Measurements from ENCODE around the gene IFNL4.
"Not testable (repeated sequence)": the region's sequence is repeated elsewhere in the genome, so short reads cannot be mapped to it uniquely, and the experiment has no call there.

The IFNL4 gene

DNA sequence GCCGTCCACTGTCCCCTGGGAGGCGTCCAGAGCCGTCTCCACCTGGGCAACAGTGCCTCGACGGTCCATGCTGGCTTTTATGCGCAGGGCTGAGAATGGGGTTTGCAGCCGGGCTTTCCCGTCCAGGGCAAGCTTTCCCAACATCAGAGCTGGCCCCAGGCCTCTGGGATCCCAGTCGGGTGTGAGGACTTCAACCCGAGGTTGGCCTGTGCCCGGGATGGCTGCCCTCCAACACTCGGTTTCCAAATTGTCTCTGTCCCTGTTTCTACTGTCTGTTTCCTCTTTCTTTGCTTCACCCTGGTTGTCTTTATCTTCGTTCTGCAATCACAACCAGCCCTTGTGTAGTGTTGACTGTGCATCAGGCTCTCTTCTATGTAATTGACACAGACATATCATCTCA, at the start of gene IFNL4:
Gene IFNL4, minus strand, starts transcription at position 51 of the 400 bp plus-strand sequence.
- no peak for DNase-seq

DNA sequence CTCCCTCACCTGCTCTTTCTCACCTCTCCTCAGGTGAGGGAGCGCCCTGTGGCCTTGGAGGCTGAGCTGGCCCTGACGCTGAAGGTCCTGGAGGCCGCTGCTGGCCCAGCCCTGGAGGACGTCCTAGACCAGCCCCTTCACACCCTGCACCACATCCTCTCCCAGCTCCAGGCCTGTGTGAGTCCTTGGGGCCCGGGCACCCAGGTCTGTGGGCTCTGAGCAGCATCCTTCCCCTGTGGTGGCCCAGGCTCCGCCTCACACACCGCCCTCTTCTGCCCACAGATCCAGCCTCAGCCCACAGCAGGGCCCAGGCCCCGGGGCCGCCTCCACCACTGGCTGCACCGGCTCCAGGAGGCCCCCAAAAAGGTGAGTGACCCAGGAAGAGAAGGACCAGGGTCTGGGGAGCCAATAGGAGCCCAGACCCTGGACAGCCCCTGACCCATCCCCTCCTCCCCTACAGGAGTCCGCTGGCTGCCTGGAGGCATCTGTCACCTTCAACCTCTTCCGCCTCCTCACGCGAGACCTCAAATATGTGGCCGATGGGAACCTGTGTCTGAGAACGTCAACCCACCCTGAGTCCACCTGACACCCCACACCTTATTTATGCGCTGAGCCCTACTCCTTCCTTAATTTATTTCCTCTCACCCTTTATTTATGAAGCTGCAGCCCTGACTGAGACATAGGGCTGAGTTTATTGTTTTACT, 49.4 kb upstream of the IFNL4 start:
- DNase-seq: no peak

DNA sequence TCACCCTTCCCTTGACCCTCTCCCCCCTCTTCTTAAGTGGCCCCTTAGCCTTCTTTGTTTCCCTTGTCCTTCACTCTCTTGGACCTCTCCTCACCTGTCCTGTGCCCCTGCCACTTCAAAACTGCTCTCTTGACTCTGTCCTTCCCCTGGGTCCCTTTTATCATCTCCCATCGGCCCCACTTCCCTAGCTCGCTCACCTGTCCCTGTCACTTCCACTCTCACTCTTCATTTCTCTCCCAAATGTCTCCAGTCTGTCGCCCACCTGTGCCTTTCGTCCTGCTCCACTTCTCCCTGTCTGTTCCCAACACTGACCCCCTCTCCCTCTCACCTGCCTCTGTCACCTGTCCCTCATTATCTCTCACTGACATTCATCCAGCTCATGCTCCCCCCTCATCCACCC, 48.2 kb upstream of the IFNL4 start:
- DNase-seq: no peak

DNA sequence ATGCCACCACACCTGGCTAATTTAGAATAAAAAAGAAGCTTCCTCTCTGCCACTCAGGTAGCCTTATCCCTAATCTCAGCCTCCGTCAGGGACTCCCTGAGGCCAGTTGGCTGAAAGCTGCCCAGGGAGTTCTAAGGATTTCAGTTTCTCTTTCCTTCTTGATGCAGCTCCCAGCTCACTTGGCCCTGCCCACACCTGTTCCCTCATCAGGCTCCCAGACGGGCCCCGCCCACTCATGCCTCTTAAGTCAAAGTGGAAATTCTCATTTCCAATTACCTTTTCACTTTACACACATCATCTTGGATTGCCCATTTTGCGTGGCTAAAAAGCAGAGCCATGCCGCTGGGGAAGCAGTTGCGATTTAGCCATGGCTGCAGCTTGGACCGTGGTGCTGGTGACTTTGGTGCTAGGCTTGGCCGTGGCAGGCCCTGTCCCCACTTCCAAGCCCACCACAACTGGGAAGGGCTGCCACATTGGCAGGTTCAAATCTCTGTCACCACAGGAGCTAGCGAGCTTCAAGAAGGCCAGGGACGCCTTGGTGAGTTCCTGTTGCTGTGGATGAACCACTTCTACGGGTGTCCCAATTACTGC, 47.5 kb upstream of the IFNL4 start, which contains the start of gene IFNL1:
Gene IFNL1, plus strand, starts transcription at position 353 of the 591 bp plus-strand sequence. Its CDS starts 15 bp downstream, at position 368.
- no peak for DNase-seq

DNA sequence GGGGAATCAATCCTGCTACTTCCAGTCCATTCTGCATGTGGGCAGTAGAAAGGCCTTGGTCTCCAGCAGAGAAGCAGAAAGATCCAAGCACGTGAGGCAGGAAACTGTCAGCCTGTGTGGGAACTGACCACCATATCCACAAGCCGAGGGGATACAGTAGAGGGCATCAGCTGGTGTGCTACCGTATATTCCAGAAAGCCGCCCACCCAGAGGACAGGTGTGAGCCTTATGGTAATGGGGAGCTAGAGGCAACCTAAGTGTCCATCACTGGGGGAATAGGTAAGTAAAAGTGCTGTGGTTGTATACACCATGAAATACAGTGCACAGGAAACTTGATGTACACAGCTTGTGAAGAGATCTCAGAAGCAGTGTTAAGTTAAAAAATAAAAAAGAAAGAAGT, 44.7 kb upstream of the IFNL4 start:
- no peak for DNase-seq

DNA sequence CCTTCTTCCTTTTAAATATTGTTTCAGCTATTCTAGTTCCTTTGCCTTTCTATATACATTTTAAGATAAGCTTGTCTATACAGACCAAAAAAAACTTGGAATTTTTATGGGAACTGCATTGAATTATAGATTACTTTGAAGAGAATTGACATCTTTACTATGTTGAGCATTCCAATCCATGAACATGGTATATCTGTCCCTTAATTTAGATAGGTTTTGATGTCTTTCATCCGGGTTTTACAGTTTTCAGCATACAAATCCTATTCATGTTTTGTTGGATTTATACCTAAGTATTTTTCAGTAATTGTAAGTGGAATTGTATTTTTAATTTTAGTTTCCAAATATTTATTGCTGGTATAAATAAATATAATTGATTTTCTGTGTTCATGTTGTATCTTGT, 35.4 kb upstream of the IFNL4 start:
- DNase-seq: no peak

DNA sequence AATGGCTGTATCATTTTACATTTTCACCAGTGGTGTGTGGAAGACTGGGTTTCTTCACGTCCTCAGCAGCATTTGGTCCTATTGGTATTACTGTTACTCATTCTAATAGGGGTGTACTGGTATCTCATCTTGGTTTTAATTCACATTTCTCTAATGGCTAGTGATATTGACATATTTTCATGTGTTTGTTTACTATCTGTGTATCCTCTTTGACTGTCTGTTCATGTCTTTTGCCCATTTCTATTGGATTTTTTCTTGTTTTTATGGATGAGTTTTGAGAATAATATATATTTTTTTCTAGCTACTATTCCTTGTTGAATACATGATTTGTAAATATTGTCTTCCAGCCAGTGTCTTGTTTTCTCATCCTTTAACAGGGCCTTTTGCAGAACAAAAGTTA, 33.4 kb upstream of the IFNL4 start:
- DNase-seq: no peak

DNA sequence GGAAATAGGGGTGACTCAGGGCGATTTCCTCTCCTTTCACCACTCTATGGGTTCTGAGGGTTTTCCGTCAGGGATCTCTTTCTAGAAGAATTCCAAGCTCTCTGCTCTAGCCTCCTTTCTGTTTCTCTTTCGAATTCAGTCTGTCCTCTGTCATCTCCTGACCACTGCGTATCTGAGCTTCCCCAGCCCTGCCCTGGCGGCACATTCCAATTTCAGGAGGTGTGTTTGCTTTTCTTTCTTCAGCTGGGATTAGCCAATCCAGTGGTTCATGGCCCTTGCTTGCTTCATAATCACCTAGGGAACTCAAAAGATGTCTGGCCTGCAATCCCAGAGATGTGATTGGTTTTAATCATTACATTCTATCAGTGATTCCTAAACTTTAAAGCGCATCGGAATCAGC, 28.9 kb upstream of the IFNL4 start:
- DNase-seq: no peak

DNA sequence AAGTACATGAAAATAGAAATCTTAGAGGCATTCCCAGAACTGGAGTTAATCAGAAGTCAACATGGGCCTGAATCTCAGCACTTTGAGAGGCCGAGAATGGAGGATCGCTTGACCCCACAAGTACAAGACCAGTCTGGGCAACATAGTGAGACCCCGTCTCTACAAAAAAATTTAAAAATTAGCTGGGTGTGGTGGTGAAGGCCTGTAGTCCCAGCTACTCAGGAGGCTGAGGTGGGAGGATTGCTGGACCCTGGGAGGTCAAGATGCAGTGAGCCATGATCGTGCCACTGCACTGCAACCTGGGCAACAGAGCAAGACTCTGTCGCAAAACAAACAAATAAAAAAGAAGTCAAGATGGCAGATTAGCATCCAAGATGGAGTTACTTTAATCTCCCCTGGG, 28.1 kb upstream of the IFNL4 start:
- no peak for DNase-seq

DNA sequence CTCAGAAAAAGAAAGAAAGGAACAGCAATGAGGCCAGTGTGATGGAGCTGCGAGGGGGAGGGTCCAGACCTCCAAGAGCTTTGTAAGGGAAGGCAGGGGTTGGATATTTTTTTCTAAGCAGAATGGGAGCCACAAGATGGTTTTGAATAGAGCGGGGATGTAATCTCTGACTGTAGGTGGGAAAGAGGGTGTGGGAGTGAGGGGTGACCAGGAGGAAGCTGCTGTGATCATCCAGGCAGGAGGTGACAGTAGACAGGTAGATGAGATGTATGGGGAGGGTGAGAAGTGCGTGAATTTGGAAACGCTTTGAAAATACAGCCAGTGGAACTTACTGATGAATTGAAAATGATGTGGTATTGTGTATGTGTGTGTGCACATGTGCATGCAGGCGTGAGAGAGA, 26.9 kb upstream of the IFNL4 start:
- DNase-seq: no peak

DNA sequence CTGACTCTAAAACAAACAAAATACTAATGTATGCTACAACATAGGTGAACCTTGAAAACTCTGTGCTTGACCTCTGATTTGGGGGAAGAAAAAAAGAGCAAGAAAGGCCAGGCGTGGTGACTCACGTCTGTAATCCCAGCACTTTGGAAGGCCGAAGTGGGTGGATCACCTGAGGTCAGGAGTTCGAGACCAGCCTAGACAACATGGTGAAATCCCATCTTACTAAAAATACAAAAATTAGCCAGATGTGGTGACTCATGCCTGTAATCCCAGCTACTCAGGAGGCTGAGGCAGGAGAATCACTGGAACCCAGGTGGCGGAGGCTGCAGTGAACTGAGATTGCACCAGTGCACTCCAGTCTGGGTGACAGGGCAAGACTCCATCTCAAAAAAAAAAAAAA, 25.2 kb upstream of the IFNL4 start:
- DNase-seq: not testable (repeated sequence)

DNA sequence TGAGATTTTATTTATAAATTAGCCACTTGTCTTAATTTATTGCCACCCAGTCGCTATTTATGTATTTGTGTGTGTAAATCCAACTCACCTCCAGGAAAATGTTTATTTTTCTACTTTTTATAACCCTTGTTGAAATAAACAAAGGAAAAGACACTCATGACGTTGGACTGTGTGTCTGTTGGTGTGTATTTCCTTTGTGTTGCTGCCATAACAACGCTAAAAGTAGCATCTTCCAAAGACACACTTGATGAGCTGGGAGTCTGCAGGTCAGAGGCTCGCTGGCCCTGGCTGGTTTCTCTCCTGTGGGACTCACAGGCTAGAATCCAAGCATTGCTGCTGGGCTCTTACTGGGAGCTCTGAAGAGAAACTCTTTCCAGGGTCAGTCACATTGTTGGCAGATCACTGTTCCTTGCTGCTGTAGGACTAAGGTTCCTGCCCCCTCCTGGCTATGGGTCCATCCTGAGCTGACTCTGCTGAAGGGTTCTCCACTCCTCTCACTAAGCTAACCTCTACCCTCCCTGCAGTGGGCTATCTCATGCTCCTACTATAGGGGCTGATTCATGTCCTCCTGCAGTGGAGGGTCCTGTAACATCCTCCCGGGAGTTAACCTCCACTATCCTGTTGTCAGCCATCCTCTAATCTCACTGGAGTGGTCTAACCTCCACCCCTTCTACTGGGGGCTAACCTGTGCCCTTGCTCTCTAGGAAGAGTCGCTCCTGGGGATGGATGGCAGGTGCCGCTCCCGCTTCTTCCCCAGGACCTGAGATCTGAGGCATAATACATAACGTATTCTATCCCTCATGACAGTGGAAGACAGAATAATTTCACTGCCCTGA, 21.6 kb upstream of the IFNL4 start:
- DNase-seq: no peak

DNA sequence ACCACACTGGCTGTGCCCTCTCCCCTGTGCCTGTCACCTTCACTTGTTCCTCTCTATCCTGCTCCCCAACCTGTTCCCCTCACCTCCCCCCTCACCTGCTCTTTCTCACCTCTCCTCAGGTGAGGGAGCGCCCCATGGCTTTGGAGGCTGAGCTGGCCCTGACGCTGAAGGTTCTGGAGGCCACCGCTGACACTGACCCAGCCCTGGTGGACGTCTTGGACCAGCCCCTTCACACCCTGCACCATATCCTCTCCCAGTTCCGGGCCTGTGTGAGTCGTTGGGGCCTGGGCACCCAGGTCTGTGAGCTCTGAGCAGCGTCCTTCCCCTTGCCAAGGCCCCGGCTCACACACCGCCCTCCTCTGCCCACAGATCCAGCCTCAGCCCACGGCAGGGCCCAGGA, 20.7 kb upstream of the IFNL4 start:
- not testable (repeated sequence) for DNase-seq

DNA sequence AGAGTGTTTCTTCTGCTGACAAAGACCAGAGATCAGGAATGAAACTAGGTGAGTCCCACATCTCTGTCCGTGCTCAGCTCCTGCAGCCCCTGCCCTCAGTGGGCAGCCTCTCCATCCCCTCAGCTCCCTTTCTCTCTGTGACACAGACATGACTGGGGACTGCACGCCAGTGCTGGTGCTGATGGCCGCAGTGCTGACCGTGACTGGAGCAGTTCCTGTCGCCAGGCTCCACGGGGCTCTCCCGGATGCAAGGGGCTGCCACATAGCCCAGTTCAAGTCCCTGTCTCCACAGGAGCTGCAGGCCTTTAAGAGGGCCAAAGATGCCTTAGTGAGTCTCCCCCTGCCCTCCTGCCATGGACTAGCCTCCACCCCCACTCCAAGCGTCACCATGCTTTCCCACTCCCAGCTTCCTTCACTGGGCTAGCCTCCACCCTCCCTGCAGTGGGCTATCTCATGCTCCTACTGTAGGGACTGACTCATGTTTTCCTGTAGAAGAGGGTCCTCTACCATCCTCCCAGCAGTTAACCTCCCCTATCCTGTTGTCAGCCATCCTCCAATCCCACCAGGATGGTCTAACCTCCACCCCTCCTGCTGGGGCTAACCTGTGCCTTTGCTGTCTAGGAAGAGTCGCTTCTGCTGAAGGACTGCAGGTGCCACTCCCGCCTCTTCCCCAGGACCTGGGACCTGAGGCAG, 20.0 kb upstream of the IFNL4 start:
- not testable (repeated sequence) for DNase-seq

DNA sequence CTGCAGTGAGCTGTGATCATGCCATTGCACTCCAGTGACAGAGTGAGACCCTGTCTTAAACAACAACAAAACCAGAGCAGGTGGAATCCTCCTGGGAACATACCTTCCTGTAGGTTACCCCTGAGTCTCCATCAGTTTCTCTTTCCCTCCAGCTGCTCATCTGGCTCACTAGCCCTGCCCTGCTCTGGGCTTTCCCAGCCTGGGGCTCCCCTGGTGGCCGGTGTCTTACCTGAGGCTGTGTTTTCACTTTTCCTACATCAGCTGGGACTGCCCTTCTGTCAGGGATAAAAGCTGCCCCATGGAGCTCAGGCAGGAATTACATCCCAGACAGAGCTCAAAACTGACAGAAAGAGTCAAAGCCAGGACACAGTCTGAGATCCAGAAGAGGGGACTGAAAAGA, 19.4 kb upstream of the IFNL4 start, which contains the start of gene IFNL2:
Gene IFNL2, plus strand, starts transcription at position 312 of the 400 bp plus-strand sequence. CDS start 173 bp downstream, outside the sequence.
- DNase-seq: peak; percentile 67

DNA sequence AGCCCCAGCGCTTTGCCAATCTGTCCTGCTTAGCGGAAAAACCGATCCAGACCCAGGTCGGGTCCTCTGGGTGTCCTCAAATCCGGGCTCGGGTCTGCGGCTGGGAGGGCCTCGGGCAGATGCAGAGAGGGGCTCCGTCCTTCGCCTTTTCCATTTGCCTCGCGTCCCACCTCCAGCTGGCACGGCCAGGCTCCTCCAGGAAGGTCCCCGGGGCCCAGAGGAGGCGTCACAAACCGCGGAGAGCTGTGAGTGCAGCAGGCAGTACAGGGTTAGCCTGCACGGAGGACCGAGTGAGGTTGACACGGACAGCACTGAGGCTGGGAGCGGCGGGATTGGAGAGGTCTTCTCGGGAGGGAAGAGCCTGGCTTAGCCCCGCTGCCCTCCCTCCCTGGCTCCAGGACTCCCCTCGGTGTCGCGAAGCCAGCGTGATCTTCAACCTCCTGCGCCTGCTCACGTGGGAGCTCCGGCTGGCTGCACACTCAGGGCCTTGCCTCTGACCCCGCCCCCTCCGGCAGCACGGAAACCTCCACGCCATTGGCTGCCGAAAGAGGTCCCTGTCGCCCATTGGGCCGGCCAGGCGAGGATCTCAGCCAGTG, 16.8 kb upstream of the IFNL4 start:
- DNase-seq: no peak

DNA sequence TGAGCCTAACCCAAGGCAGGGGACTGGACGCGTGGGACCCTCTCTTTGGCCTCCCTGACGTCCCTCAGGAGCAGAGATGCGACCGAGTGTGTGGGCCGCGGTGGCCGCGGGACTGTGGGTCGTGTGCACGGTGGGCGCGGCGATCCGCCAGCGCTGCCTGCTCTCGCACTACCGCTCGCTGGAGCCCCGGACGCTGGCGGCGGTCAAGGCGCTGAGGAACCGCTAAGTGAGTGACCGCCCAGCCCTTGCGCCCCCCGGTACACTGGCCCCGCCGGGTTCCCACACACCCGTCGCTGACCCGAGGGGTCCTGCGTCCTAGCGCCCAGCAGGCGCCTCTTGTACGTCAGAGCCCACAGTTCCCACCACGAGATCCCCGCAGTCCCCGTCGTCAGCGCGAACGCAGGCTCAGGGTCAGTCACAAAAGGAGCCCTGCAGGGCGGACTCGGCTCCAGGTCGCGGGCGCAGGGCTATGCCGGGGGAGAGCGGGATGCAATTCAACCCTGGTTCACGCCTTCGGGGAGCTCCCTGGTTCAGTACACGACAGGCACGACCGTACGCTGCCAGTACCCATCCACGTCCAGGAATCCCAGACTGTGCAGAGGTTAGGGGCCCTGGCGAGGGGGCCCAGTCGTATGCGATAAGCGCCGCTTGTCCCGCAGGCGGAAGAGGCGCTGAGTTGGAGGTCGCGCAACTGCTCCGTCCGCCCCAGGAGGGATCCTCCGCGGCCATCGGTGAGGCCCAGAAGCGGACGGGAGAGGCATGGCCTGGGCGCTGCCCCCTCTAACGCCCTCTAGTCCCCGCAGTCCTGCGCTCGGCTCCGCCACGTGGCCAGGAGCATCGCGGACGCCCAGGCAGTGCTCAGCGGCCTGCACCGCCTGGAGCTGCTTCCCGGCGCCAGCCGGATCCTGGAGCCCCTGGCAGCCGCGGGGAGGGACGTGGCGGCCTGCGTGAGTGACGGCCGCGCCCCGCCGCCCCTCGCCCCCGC, 15.9 kb upstream of the IFNL4 start:
- DNase-seq: no peak

DNA sequence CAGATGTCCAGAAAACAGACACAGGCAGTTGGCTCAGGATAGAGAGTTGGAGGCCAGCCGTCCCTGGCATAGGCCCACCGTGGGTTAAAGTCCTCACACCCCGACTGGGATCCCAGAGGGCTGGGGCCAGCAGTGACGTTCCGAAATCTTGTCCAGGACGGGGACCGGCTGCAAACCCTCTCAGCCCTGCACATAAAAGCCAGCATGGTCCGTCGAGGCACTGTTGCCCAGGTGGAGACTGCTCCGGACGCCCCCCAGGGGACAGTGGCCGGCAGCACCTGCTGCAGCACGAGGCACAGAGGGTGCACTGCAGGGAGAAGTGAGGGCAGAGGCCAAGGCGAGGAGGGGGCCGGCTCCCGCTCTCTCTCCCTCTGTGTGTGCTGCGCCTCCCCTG, 15.3 kb upstream of the IFNL4 start:
- no peak for DNase-seq

DNA sequence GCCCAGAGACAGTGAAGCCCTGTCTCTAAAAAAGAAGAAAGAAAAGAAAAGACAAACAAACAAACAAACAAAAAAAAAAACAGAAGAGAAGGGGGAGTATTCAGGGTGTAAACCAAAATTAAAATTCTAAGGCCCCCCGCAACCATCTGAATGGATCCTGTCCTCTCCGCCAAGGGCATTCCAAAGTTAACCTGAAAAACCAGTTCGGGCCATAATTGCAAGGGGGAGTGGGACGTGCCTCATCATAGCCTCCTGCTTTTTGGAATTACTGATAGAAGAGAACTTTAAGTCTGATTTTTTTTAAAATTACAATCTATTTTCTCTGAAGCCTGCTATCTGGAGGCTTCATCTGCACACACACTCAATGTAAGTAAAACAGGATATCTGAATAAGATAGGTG, 13.8 kb upstream of the IFNL4 start:
- DNase-seq: no peak

DNA sequence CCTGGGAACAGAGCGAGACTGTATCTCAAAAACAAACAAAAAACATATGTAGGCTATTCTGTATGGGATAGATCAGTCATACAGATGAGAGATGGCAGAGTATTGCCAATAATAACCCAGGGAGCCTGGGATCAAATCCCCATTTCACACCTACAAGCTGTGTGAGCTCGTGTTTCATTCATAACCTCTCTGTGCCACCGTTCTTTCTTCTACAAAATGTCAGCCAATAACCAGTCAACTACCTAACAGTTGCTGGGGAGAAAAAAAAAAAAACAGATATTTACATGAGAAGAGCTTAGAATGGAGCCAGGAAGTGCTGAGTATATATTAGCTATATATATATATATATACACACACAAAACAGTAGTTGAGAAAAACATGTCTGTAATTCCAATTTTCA, 13.0 kb upstream of the IFNL4 start:
- DNase-seq: no peak

DNA sequence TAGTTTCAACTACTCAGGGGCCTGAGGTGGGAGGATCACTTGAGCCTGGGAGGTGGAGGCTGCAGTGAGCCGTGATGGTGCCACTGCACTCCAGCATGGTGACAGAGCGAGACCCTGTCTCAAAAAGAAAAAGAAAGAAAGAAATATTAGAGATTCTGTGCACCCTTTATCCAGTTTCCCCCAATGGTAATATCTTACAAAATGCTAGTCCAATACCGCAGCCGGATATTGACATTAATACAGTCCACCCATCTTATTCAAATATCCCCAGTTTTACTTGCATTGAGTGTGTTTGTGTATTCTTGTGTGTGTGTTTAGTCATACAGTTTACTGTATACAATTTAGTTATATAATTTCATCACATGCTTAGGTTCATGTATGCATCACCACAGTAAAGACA, 8.6 kb upstream of the IFNL4 start:
- no peak for DNase-seq
